Measurements from ENCODE around the gene HS6ST2.

GRCh38 chrX:132610536-132610935 is 347.9 kb downstream of the HS6ST2 start:
- no peak for TF ChIP-seq CTCF (IDR thresholded peaks at IDR 0.05)
- TF ChIP-seq POLR2A (IDR thresholded peaks at IDR 0.05), result no peak

Data from testis (tissue), 2 donors.